ENCODE results near the gene KIF26B.

The KIF26B gene

GRCh38 chr1:245361065-245361464 lies 206.3 kb downstream of the KIF26B start:
- no peaks in the 10 kb centered on the region for H3K79me2 ChIP-seq (ENCODE audit: insufficient read depth, low read length)
- H3K9ac ChIP-seq (ENCODE audit: low read depth, low read length) = no peak overlapping the region
- no peak overlapping the region for H3K4me3 ChIP-seq (ENCODE audit: low read depth in 1 of 2, low read length in 2 of 2)
- H3K4me1 ChIP-seq (ENCODE audit: insufficient read depth, low read length) = no peaks in the 10 kb centered on the region
- peaks cover 4% of the 10 kb centered on the region for H3K9me3 ChIP-seq (ENCODE audit: insufficient read depth, low read length, severe bottlenecking)
- no peaks in the 10 kb centered on the region for H4K20me1 ChIP-seq (ENCODE audit: insufficient read depth, low read length)
- H2AFZ ChIP-seq (ENCODE audit: low read depth, low read length) = no peak overlapping the region
- DNase-seq = no peak
- no peaks in the 10 kb centered on the region for H3K36me3 ChIP-seq (ENCODE audit: insufficient read depth, low read length)
- H3K27ac ChIP-seq (ENCODE audit: low read length) = no peak overlapping the region
- TF ChIP-seq CTCF (IDR thresholded peaks at IDR 0.05; ENCODE audit: borderline replicate concordance, extremely low read depth, low read length, poor library complexity, severe bottlenecking) (no peak), EZH2 (IDR thresholded peaks at IDR 0.05; ENCODE audit: borderline replicate concordance, low read depth, low read length, severe bottlenecking) (no peak)
- no peak overlapping the region for H3K4me2 ChIP-seq (ENCODE audit: insufficient read depth, low read length)
- no peaks in the 10 kb centered on the region for H3K27me3 ChIP-seq (ENCODE audit: insufficient read depth, low read length, poor library complexity)
- 0 out of 3 replicates have a peak, but pooled peaks have one; percentile 30 for ATAC-seq (ENCODE audit: insufficient read depth, low read depth)

- Histone ChIP-seq H3K4me1 (ENCODE audit: insufficient read depth, low read length) (no peaks in the 10 kb centered on the region), H3K9ac (ENCODE audit: low read depth, low read length) (no peak overlapping the region), H3K36me3 (ENCODE audit: insufficient read depth, low read length) (no peaks in the 10 kb centered on the region), H4K20me1 (ENCODE audit: insufficient read depth, low read length) (no peaks in the 10 kb centered on the region), H3K27me3 (ENCODE audit: insufficient read depth, low read length, poor library complexity) (no peaks in the 10 kb centered on the region), H3K27ac (ENCODE audit: low read length) (no peak overlapping the region), H3K4me3 (ENCODE audit: low read depth in 1 of 2, low read length in 2 of 2) (no peak overlapping the region), H3K79me2 (ENCODE audit: insufficient read depth, low read length) (no peaks in the 10 kb centered on the region), H2AFZ (ENCODE audit: low read depth, low read length) (no peak overlapping the region), H3K4me2 (ENCODE audit: insufficient read depth, low read length) (no peak overlapping the region), H3K9me3 (ENCODE audit: insufficient read depth, low read length, severe bottlenecking) (peaks cover 4% of the 10 kb centered on the region)
- ATAC-seq (ENCODE audit: insufficient read depth, low read depth) = no peak
- no peak for DNase-seq
- TF ChIP-seq EZH2 (IDR thresholded peaks at IDR 0.05; ENCODE audit: borderline replicate concordance, low read depth, low read length, severe bottlenecking) (no peak), CTCF (IDR thresholded peaks at IDR 0.05; ENCODE audit: borderline replicate concordance, extremely low read depth, low read length, poor library complexity, severe bottlenecking) (no peak)
Observed at GRCh38 chr1:245361951-245362350, 207.2 kb downstream of the KIF26B start.

GRCh38 chr1:245363461-245364200 lies 208.8 kb downstream of the KIF26B start:
- Histone ChIP-seq H3K27me3 (ENCODE audit: insufficient read depth, low read length, poor library complexity) (no peaks in the 10 kb centered on the region), H3K4me2 (ENCODE audit: insufficient read depth, low read length) (no peak overlapping the region), H3K4me1 (ENCODE audit: insufficient read depth, low read length) (no peaks in the 10 kb centered on the region), H3K27ac (ENCODE audit: low read length) (no peak overlapping the region), H3K36me3 (ENCODE audit: insufficient read depth, low read length) (no peaks in the 10 kb centered on the region), H3K9ac (ENCODE audit: low read depth, low read length) (no peak overlapping the region), H3K79me2 (ENCODE audit: insufficient read depth, low read length) (no peaks in the 10 kb centered on the region), H4K20me1 (ENCODE audit: insufficient read depth, low read length) (no peaks in the 10 kb centered on the region), H3K9me3 (ENCODE audit: insufficient read depth, low read length, severe bottlenecking) (peaks cover 4% of the 10 kb centered on the region), H3K4me3 (ENCODE audit: low read depth in 1 of 2, low read length in 2 of 2) (no peak overlapping the region), H2AFZ (ENCODE audit: low read depth, low read length) (no peak overlapping the region)
- DNase-seq (peak; percentile 33), ATAC-seq (ENCODE audit: insufficient read depth, low read depth) (peak; percentile 71)
- TF ChIP-seq EZH2 (IDR thresholded peaks at IDR 0.05; ENCODE audit: borderline replicate concordance, low read depth, low read length, severe bottlenecking) (no peak), CTCF (IDR thresholded peaks at IDR 0.05; ENCODE audit: borderline replicate concordance, extremely low read depth, low read length, poor library complexity, severe bottlenecking) (no peak)

Data from DND-41 (cell line).